Left ventricle myocardium superior (tissue), 1 donor: ENCODE results near the gene BBS12. TPM values are rescaled to one million over a fixed set of nuclear protein-coding genes. Genes with fewer than 3 reads are reported as not detected.

Experiments used
- ATAC-seq: fragments of 200-7000 bp; cut with Tn5 transposase; one replicate; pipeline ENCODE4 v1.9.1; 2020; ENCODE audit warnings: mild to moderate bottlenecking, moderate library complexity
- DNase-seq: peaks from one replicate; pipeline ENCODE4 v3.0.0-alpha.2; 2020
- intact Hi-C: fragments of 100-400 bp; cut with micrococcal nuclease; formaldehyde crosslinking; loops from one replicate; pipeline ENCODE4 v1.11.0; 2022
- total RNA-seq: library from RNA; stranded (reverse); fragmentation: NEBNext Ultra II Directional; extraction: Animal tissue kit (Norgen Biotek cat#: 25700); gene quantifications from one replicate; pipeline ENCODE4 v1.2.1, GENCODE V29; 2021
- donor health status: DM: no; HTN: yes; CAD: no; lungs with severe emphysema.

Gene BBS12
- total RNA-seq, 1 donor from 2014 or later: 5.5 TPM

- ATAC-seq (peak; percentile 28), DNase-seq (no peak)
- intact Hi-C loops: loop anchor here (5.0 kb wide), 2 partner anchors 154 to 174 kb away; no protein-coding TSS in a partner anchor
Observed at GRCh38 chr4:122758033-122758432, 25.5 kb downstream of the BBS12 start.

GRCh38 chr4:122759639-122760310 lies 27.3 kb downstream of the BBS12 start:
- intact Hi-C loops: loop anchor here (5.0 kb wide), 2 partner anchors 153 to 173 kb away; no protein-coding TSS in a partner anchor
- DNase-seq: no peak

GRCh38 chr4:122762520-122762919 lies 30.0 kb downstream of the BBS12 start:
- intact Hi-C loops: no loop called here
- no peak for ATAC-seq

More at GRCh38 chr4:122759639-122760310, 27.3 kb downstream of the BBS12 start:
- ATAC-seq: no peak

GRCh38 chr4:122762966-122763716 lies 30.6 kb downstream of the BBS12 start:
- DNase-seq (no peak), ATAC-seq (no peak)
- intact Hi-C loops: no loop called here

More at GRCh38 chr4:122762520-122762919, 30.0 kb downstream of the BBS12 start:
- no peak for DNase-seq

- no peak for DNase-seq
- intact Hi-C loops: no loop called here
- no peak for ATAC-seq
Observed at GRCh38 chr4:122764071-122764820, 31.7 kb downstream of the BBS12 start.

GRCh38 chr4:122764821-122765215 lies 32.3 kb downstream of the BBS12 start:
- DNase-seq (no peak), ATAC-seq (no peak)
- intact Hi-C loops: no loop called here

GRCh38 chr4:122765692-122766352 lies 33.3 kb downstream of the BBS12 start:
- ATAC-seq (no peak), DNase-seq (no peak)
- intact Hi-C loops: no loop called here

GRCh38 chr4:122766353-122766705 lies 33.8 kb downstream of the BBS12 start:
- intact Hi-C loops: no loop called here
- no peak for DNase-seq
- no peak for ATAC-seq

- no peak for ATAC-seq
- intact Hi-C loops: no loop called here
- DNase-seq: no peak
Observed at GRCh38 chr4:122766950-122767349, 34.4 kb downstream of the BBS12 start.

- DNase-seq (no peak), ATAC-seq (peak; percentile 42)
- intact Hi-C loops: no loop called here
Observed at GRCh38 chr4:122771724-122772123, 39.2 kb downstream of the BBS12 start.

- ATAC-seq: no peak
Observed at GRCh38 chr4:122772311-122772710, 39.8 kb downstream of the BBS12 start.

GRCh38 chr4:122772986-122773385 lies 40.5 kb downstream of the BBS12 start:
- intact Hi-C loops: no loop called here
- DNase-seq (no peak), ATAC-seq (no peak)

More at GRCh38 chr4:122772311-122772710, 39.8 kb downstream of the BBS12 start:
- intact Hi-C loops: no loop called here
- DNase-seq: no peak

- no peak for DNase-seq
- no peak for ATAC-seq
- intact Hi-C loops: no loop called here
Observed at GRCh38 chr4:122775039-122775438, 42.5 kb downstream of the BBS12 start.

GRCh38 chr4:122775987-122776836 lies 43.7 kb downstream of the BBS12 start:
- ATAC-seq (peak; percentile 58), DNase-seq (no peak)
- intact Hi-C loops: no loop called here

- intact Hi-C loops: no loop called here
- ATAC-seq (no peak), DNase-seq (no peak)
Observed at GRCh38 chr4:122776916-122777315, 44.4 kb downstream of the BBS12 start.

- intact Hi-C loops: no loop called here
- ATAC-seq: no peak
Observed at GRCh38 chr4:122777846-122778673, 45.6 kb downstream of the BBS12 start.

GRCh38 chr4:122781486-122781885 lies 49.0 kb downstream of the BBS12 start:
- no peak for DNase-seq
- no peak for ATAC-seq
- intact Hi-C loops: no loop called here

More at GRCh38 chr4:122777846-122778673, 45.6 kb downstream of the BBS12 start:
- DNase-seq: no peak
